ENCODE data around the gene PAN3.

The PAN3 gene

DNA sequence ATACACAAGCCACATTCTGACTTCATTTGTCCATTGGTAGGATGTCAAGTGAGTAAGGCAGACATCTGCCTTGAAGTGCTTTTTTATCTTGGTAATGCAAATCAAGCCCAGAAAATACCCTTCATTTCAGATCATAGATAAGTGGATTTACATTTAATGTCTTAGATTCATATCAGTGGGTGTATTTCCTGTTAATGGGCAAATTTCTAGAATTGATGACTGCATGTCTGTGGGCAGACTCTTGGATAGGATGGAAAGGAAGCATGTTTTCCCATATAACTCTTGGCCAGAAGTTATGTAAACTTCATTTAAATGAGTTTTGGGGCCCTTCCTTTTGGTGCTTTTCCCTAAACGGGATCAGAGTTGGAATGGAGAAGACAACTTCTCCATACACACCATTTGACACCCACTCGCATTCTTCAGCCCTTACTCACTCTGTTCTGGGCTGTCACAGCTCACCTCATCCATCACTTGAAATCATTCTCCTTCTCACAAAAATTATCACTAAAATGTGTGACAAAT lies 202.0 kb downstream of the PAN3 start:
- DNase-seq = no peak

DNA sequence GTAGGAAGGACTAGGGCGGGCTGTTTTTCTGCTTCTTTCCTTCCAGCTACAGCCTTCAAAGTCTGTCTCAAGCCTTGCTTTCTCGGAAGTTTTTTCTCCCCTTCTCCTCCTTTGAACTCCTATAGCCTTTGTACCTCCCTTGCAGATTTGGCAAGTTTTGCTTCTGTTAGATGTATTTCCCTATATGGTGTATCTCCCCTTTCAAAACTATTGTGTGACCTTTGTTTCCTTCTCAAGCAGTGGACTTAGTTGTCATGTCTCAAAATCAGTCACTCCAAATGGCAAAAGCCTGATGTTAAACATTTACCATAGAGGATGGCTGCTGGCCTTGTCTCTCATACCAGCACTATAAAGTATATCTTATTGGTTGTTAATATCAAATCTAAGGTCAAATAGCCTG lies 203.9 kb downstream of the PAN3 start:
- DNase-seq = no peak

DNA sequence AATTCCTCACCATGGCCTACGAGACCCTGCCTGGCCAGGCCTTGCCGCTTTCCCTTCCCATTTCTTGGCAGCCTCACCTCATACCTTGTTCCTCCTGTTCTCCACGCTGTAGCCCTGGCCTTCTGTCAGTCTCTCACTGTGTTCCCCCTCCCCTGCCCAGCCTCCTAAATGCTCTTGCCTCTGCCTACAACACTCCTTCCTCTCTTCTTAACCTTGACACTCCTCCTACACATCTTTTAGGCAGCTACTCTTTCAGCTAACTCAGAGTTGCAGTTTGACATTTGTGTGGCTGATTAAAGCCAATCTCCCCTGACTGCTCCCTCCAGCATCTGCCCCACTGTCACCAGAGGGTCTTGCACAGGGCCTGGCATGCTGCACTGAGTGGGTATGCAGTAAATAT lies 205.8 kb downstream of the PAN3 start:
- DNase-seq = no peak

All from NCI-H2081 treated with DMSO at 0.1 percent for 48 hours (cell line).